Heart left ventricle (tissue), 16 donors: ENCODE results near the gene METRNL. TPM values are rescaled to one million over a fixed set of nuclear protein-coding genes. Genes with fewer than 3 reads are reported as not detected.

Source experiments
- ATAC-seq, 4 donors: fragments of 200-7000 bp; cut with Tn5 transposase; one replicate each; pipeline ENCODE4 v1.9.1; 2020 to 2022; ENCODE audit warnings: moderate library complexity in 4 of 4, mild to moderate bottlenecking in 3 of 4, moderate number of reproducible peaks in 1 of 4
- DNase-seq, 5 donors: peaks; one replicate each; pipeline ENCODE4 v3.0.0-alpha.2; 2020
- H3K27ac ChIP-seq, 12 donors: fragments of 200-600 bp; sonication (generic) in 4 of 12; one replicate each; pipeline versions ENCODE4 v1.5.0 to v1.8.0; 2016 to 2022; ENCODE audit warnings: mild to moderate bottlenecking in 2 of 12
- H3K27me3 ChIP-seq, 9 donors: fragments of 200-600 bp; sonication (generic) in 2 of 9; one replicate each; pipeline versions ENCODE4 v1.5.1 to v1.8.0; 2016 to 2022; ENCODE audit warnings: mild to moderate bottlenecking in 3 of 9
- H3K36me3 ChIP-seq, 9 donors: fragments of 200-600 bp; sonication (generic) in 2 of 9; one replicate each; pipeline versions ENCODE4 v1.5.0 to v1.8.0; 2018 to 2022; ENCODE audit warnings: mild to moderate bottlenecking in 2 of 9
- H3K4me1 ChIP-seq, 12 donors: fragments of 200-600 bp; sonication (generic) in 4 of 12; one replicate each; pipeline versions ENCODE4 v1.5.0 to v1.8.0; 2016 to 2022; ENCODE audit warnings: mild to moderate bottlenecking in 3 of 12
- H3K4me3 ChIP-seq, 12 donors: fragments of 200-600 bp; sonication (generic) in 4 of 12; one replicate each; pipeline versions ENCODE4 v1.5.0 to v1.8.0; 2017 to 2022; ENCODE audit warnings: mild to moderate bottlenecking in 9 of 12, moderate library complexity in 4 of 12
- H3K9me3 ChIP-seq, 12 donors: fragments of 200-600 bp; sonication (generic) in 4 of 12; one replicate each; pipeline versions ENCODE4 v1.5.0 to v1.8.0; 2016 to 2022; ENCODE audit warnings: mild to moderate bottlenecking in 1 of 12
- CTCF ChIP-seq, 12 donors: fragments of 200-600 bp; sonication (generic) in 4 of 12; IDR thresholded peaks; one replicate each; pipeline versions ENCODE4 v1.5.0 to v1.8.0; 2018 to 2022; ENCODE audit warnings: antibody characterized with exemption in 12 of 12, mild to moderate bottlenecking in 5 of 12
- POLR2A ChIP-seq, 2 donors: fragments of 450-650 bp; IDR thresholded peaks; one replicate each; pipeline ENCODE4 v1.6.1; 2017; ENCODE audit warnings: antibody characterized with exemption in 2 of 2, mild to moderate bottlenecking in 2 of 2, moderate library complexity in 2 of 2
- WGBS, 4 donors: extraction: QIAGEN DNeasy Blood & Tissue Kit in 2 of 4; methylation state at CpG; one replicate each; pipeline versions ENCODE4 v1.1.5 to v1.1.7; 2013 to 2018; 5-methylcytosine and 5-hydroxymethylcytosine counted together
- intact Hi-C, 10 donors: fragments of 100-400 bp; cut with DNase I; formaldehyde crosslinking; loops; one replicate each; pipeline versions ENCODE4 v1.11.1 to v1.14.2; 2022
- polyA plus RNA-seq, 2 donors: library from polyadenylated mRNA; stranded (reverse); fragments of 200-250 nt; gene quantifications; one replicate each; pipeline ENCODE4 v1.2.3, GENCODE V29; 2013
- total RNA-seq, 9 donors: library from RNA; depleted of rRNA in 2 of 9; stranded (reverse); fragments of >200 nt in 2 of 9; fragmentation: NEBNext Ultra II Directional in 3 of 9; extraction: Animal tissue kit (Norgen Biotek cat#: 25700) in 3 of 9; gene quantifications; one replicate each; pipeline versions ENCODE4 v1.1.0 to v1.2.4, GENCODE V29; 2016 to 2023
- donor health status: ischemic (EF 13 %, LVEDD 7.1; RV severe dilation, severe dysfunction).
- donor health status: healthy with polysubstance abuse.
- donor health status: DM: no; HTN: yes; CAD: no.
- donor health status: DM: no; HTN: no; CAD: no.
- donor health status: ischemic (EF 25% LVEDD 6.9; RV normal size, moderate dysfunction).
- donor health status: ischemic (EF 25% LVEDD 5.7; RV mildly dilated, moderate dysfunction).
- donor health status: healthy.
- donor health status: DM: yes; HTN: yes; CAD: no.
- donor health status: ischemic (EF 35%, LVEDD 5.7; RV mildly dilated, moderate dysfunction).
- donor health status: nonischemic (EF 11% LVEDD 7.7; RV severe dilation, severe dysfunction).
- donor health status: DM: yes; HTN: yes; CAD: no.
- donor health status: PGD.
- donor health status: ischemic (EF 29% LVEDD 5.4; RV normal size, mild dysfunction).
- donor health status: nonischemic (EF 23%, LVEDD 6.1; RV moderate dilation, normal function).

The METRNL gene
- total and polyA plus RNA-seq, 11 donors = 59.4 to 144 (median 79.5) TPM

- no peaks in the 10 kb centered on the region for H3K27me3 ChIP-seq
- no peak overlapping the region for H3K27ac ChIP-seq
- intact Hi-C loops = no loop called here
- DNase-seq (peak in 2 of 5 donors; percentile 14 to 54), ATAC-seq (no peak)
- TF ChIP-seq CTCF (IDR thresholded peaks at IDR 0.05) = no peak
- no peak for TF ChIP-seq POLR2A (IDR thresholded peaks at IDR 0.05)
- WGBS, 4 donors = 70 to 81% (median 79%) methylated on average over 20 to 24 of the region's 24 CpGs
- no peaks in the 10 kb centered on the region for H3K9me3 ChIP-seq
- no peaks in the 10 kb centered on the region for H3K36me3 ChIP-seq
- H3K4me1 ChIP-seq = peaks cover 0 to 21% (median under 1%) of the 10 kb centered on the region in 12 donors
- H3K4me3 ChIP-seq = no peak overlapping the region
Observed at GRCh38 chr17:83062011-83062817, 17.2 kb upstream of the METRNL start.

DNA sequence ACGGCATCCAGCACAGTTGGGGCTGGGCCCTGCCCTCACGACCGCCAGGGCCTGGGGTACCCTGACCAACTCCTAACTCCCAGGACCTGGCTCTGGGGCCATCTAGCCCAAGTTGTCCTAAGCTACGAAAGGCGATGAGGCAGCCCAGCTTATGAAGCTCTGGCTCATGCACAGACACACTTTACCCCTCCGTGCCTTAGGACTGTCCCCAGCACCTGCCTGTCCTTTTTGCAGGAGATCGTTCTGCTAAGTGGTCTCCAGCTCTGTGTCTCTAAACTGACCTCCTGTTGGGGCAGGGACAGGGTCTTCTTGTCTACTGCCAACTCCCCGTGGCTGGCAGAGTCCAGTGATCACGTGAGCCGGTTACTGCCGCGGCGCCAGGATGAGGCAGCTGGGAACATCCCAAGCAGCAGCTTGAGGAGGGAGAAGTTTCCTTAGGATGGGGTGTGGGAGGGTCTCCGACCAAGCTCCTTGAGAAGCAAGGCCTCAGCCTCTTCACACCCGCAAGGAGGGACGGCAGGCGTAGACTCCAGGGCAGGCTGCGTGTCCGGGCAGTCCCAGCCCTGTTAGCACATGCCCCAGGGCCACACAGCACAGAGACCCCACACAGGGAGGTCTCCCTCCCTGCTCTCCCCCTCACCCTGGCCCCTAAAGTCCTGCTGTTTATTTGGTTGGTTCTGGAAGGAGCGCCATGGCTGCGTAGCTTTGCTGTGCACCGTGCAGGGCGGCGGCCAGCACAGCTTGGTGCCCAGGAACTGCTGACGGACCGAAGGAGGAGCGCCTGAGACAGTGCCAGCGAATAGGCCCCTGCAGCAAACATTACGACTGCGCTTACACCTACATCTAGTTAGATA is 16.4 kb upstream of the METRNL start:
- Histone ChIP-seq H3K9me3 (no peaks in the 10 kb centered on the region), H3K4me1 (peaks cover 0 to 14% (median 0%) of the 10 kb centered on the region in 12 donors), H3K27ac (no peak overlapping the region), H3K36me3 (no peaks in the 10 kb centered on the region), H3K4me3 (no peak overlapping the region), H3K27me3 (no peaks in the 10 kb centered on the region)
- 87 to 95% (median 89%) methylated on average over 19 to 30 of the region's 30 CpGs for WGBS, 4 donors
- TF ChIP-seq POLR2A (IDR thresholded peaks at IDR 0.05) = no peak
- no peak for TF ChIP-seq CTCF (IDR thresholded peaks at IDR 0.05)
- intact Hi-C loops = no loop called here
- peak in 2 of 5 donors; percentile 11 to 46 for DNase-seq
- no peak for ATAC-seq

DNA sequence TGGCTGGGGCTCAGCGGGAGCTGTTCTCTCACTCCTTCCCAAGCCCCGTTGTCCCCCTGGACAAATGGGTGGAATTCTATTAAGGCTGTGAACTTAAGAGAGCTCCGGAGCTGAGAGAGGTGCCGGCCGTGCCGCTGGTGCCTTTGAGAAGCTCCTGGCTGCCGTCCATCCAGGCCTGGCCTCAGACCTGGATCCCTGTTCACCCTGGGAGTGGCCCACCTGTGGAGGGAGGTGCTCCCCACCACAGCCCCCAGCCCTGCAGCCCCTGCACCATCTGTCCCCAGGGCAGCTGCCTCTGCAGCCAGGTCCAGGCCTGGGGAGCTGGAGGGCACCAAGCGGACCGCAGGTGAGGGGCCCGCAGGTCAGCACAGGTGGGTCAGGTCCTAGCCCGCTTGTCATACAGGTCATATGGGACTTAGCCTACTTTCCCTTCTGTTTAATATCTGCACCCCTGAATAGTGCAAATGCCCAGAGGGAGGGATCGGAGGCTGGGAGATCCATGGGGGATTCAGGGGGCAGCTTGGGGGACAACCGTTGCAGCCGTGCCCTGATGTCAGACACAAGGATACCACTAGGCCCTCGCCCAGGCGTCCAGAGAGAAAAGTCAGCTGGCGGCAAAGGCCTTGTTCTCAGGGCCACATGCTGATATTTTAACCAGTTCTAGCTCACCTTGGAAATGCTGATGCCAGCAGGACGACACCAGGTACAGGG is 15.2 kb upstream of the METRNL start:
- Histone ChIP-seq H3K9me3 (no peaks in the 10 kb centered on the region), H3K4me3 (no peak overlapping the region), H3K27ac (no peak overlapping the region), H3K27me3 (no peaks in the 10 kb centered on the region), H3K36me3 (no peaks in the 10 kb centered on the region), H3K4me1 (peaks cover 0 to 8% (median 0%) of the 10 kb centered on the region in 12 donors)
- WGBS, 4 donors = 87 to 94% (median 92%) methylated on average over 16 to 18 of the region's 18 CpGs
- peak in 3 of 5 donors; percentile 9 to 53 (median 18) for DNase-seq
- TF ChIP-seq CTCF (IDR thresholded peaks at IDR 0.05) (no peak), POLR2A (IDR thresholded peaks at IDR 0.05) (no peak)
- no peak for ATAC-seq
- intact Hi-C loops = no loop called here
